ENCODE data around the gene MAML3. TPM values are rescaled to one million over a fixed set of nuclear protein-coding genes. Genes with fewer than 3 reads are reported as not detected.

Gene MAML3
- total and polyA plus RNA-seq, 9 donors: 11.1 to 23.8 (median 14.9) TPM

DNA sequence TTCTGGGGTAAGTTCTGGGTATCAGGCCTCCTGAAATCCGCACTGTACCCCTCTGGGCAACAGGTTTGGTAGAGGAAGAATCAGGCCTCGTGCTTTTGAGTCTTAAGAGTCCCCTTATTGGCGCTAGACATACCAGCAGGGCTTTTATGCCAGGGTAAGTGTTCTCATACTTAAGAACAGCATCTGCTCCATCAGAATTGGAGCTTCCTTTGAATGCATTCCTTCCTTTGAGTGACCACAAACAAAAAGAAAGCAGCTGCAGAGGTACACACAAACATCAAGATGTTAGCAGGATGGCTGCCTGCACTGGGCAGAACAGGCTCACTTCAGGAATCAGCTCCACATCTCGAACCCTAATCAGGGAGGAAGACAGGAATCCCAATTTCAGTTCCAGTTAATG lies 331.6 kb downstream of the MAML3 start:
- no peaks in the 10 kb centered on the region for H3K9me3 ChIP-seq
- no peak for TF ChIP-seq POLR2A (IDR thresholded peaks at IDR 0.05)
- TF ChIP-seq, protein P1, sequence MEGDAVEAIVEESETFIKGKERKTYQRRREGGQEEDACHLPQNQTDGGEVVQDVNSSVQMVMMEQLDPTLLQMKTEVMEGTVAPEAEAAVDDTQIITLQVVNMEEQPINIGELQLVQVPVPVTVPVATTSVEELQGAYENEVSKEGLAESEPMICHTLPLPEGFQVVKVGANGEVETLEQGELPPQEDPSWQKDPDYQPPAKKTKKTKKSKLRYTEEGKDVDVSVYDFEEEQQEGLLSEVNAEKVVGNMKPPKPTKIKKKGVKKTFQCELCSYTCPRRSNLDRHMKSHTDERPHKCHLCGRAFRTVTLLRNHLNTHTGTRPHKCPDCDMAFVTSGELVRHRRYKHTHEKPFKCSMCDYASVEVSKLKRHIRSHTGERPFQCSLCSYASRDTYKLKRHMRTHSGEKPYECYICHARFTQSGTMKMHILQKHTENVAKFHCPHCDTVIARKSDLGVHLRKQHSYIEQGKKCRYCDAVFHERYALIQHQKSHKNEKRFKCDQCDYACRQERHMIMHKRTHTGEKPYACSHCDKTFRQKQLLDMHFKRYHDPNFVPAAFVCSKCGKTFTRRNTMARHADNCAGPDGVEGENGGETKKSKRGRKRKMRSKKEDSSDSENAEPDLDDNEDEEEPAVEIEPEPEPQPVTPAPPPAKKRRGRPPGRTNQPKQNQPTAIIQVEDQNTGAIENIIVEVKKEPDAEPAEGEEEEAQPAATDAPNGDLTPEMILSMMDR (IDR thresholded peaks at IDR 0.05): no peak
- no peak for TF ChIP-seq EP300 (IDR thresholded peaks at IDR 0.05)
- H3K36me3 ChIP-seq: no peaks in the 10 kb centered on the region
- DNase-seq: no peak
- no peaks in the 10 kb centered on the region for H3K4me1 ChIP-seq (ENCODE audit: insufficient read depth)
- H3K4me3 ChIP-seq: no peak overlapping the region
- intact Hi-C loops (cut with DNase I): no loop called here
- no peaks in the 10 kb centered on the region for H3K27me3 ChIP-seq
- no peak overlapping the region for H3K27ac ChIP-seq
- 95% methylated on average over 4 of the region's 4 CpGs for WGBS, 3 donors

DNA sequence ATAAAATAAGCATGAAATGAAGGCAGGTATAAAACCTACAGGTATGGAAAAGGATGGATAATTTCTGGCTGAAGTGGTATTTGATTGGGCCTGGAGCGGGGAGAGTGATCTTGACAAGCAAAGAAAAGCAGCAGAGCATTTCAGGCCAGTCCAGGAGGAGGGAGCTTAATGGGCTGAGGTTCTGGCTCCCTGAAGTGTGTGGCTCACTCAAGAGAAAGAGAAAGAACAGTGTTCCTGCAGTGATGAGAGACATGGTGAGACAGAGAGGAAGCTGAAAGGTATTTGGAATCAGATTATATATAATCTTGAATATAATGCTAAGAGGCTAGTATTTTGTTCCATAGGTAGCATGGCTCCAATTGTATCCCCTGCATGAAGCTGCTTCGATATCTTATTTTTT lies 334.9 kb downstream of the MAML3 start:
- H3K4me3 ChIP-seq: no peak overlapping the region

DNA sequence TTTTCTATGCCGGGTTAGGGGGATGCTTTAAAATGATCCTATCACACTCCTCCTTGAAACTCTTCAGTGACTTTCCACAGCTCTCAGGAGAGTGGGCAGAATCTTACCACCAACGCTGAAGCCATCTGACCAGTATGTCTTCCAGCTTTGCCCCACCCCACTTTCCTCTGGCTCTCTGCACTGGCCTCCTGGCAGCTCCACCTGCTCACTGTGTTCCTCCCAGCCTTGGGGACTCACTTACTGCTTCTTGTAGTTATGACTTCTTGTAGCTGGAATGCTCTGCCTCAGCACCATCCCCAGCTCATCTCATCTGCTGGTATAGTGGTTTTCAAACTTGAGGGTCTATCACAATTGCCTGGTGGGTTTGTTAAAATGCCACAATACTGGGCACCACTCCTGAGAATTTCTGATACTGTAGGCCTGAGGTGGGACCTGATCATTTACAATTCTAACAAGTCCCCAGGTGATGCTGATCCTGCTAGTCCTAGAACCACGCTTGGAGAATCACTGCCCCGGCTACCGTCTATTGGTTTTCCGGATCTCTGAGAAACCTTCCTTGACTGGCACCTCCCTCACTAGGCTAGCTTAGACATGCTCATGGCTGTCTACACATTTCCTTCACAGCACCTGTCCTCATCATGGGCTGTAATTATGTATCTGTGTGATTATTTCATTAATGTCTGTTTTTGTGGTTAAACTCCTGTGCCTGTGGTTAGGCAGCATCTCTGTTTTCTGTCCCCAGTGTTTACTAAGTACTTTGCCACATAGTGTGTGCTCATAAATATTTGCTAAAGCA lies 336.1 kb downstream of the MAML3 start:
- H3K36me3 ChIP-seq: no peaks in the 10 kb centered on the region
- H3K4me3 ChIP-seq: no peak overlapping the region
- WGBS, 3 donors: 95 to 97% (median 96%) methylated on average over 6 of the region's 6 CpGs
- no peak overlapping the region for H3K27ac ChIP-seq
- H3K9me3 ChIP-seq: no peaks in the 10 kb centered on the region
- DNase-seq: peak in 3 of 5 donors; percentile 32 to 50 (median 41)
- TF ChIP-seq, protein P1 (IDR thresholded peaks at IDR 0.05): no peak
- TF ChIP-seq POLR2A (IDR thresholded peaks at IDR 0.05) (no peak), EP300 (IDR thresholded peaks at IDR 0.05) (no peak)
- intact Hi-C loops (cut with DNase I): loop anchor here in 1 of 4 donors (10.0 kb wide), 1 partner anchor 337 kb away; the partner anchor contains the start of gene MAML3
- peaks cover 10% of the 10 kb centered on the region for H3K4me1 ChIP-seq (ENCODE audit: insufficient read depth)
- no peaks in the 10 kb centered on the region for H3K27me3 ChIP-seq

More for the DNA sequence above, 334.9 kb downstream of the MAML3 start:
- intact Hi-C loops (cut with DNase I): loop anchor here in 1 of 4 donors (10.0 kb wide), 1 partner anchor 336 kb away; the partner anchor contains the start of gene MAML3
- TF ChIP-seq POLR2A (IDR thresholded peaks at IDR 0.05): no peak
- no peak for TF ChIP-seq EP300 (IDR thresholded peaks at IDR 0.05)
- TF ChIP-seq, protein P1 (IDR thresholded peaks at IDR 0.05): no peak
- Histone ChIP-seq H3K4me1 (ENCODE audit: insufficient read depth) (peaks cover 5% of the 10 kb centered on the region), H3K27ac (no peak overlapping the region), H3K9me3 (no peaks in the 10 kb centered on the region), H3K36me3 (no peaks in the 10 kb centered on the region), H3K27me3 (no peaks in the 10 kb centered on the region)
- WGBS, 3 donors: 91 to 96% (median 95%) methylated on average over 2 of the region's 2 CpGs
- no peak for DNase-seq

DNA sequence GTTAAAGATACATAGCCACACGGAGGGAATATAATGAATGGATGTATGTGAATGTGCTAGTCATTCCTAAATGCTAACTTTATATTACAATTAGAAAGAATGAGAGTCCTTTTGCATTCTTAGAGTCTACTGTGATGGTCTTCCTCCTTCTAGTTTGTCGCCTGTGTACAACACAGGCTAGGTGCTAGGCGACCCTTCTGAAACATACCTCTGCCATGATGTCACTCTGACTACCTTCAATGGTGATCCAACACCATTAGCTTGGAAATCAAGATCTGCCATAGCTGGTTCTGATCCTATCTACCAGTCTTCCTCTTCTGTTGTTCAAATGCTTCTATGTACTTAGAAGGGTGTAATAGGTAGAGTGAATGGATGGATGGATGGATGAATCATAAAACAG lies 337.1 kb downstream of the MAML3 start:
- no peak for TF ChIP-seq EP300 (IDR thresholded peaks at IDR 0.05)
- no peak for TF ChIP-seq POLR2A (IDR thresholded peaks at IDR 0.05)
- TF ChIP-seq, protein P1 (IDR thresholded peaks at IDR 0.05): no peak
- intact Hi-C loops (cut with DNase I): loop anchor here in 1 of 4 donors (10.0 kb wide), 1 partner anchor 338 kb away; the partner anchor contains the start of gene MAML3
- Histone ChIP-seq H3K27me3 (no peaks in the 10 kb centered on the region), H3K36me3 (no peaks in the 10 kb centered on the region), H3K9me3 (no peaks in the 10 kb centered on the region), H3K4me1 (ENCODE audit: insufficient read depth) (peaks cover 12% of the 10 kb centered on the region), H3K4me3 (no peak overlapping the region), H3K27ac (peak overlapping the region; percentile 48 to 83)
- no peak for DNase-seq
- 95 to 98% (median 97%) methylated on average over 3 of the region's 3 CpGs for WGBS, 3 donors
